ENCODE measurements around the gene BFAR.

The BFAR gene

GRCh38 chr16:14650629-14651028 is 17.9 kb downstream of the BFAR start:
- TF ChIP-seq CTCF (IDR thresholded peaks at IDR 0.05; ENCODE audit: extremely low read depth, insufficient read depth, missing control alignments), result no peak
- in situ Hi-C loops (cut with MboI; ENCODE audit: low pct_unique_long_range_greater_than_20kb, low sequenced_read_pairs, unreplicated experiment), result no loop called here

GRCh38 chr16:14652726-14653125 is 20.0 kb downstream of the BFAR start:
- in situ Hi-C loops (cut with MboI; ENCODE audit: low pct_unique_long_range_greater_than_20kb, low sequenced_read_pairs, unreplicated experiment), result no loop called here
- TF ChIP-seq CTCF (IDR thresholded peaks at IDR 0.05; ENCODE audit: extremely low read depth, insufficient read depth, missing control alignments), result no peak

More at GRCh38 chr16:14650629-14651028, 17.9 kb downstream of the BFAR start:
- no peak for DNase-seq (ENCODE audit: low spot score)

GRCh38 chr16:14658063-14658462 is 25.3 kb downstream of the BFAR start:
- TF ChIP-seq CTCF (IDR thresholded peaks at IDR 0.05; ENCODE audit: extremely low read depth, insufficient read depth, missing control alignments), result no peak
- in situ Hi-C loops (cut with MboI; ENCODE audit: low pct_unique_long_range_greater_than_20kb, low sequenced_read_pairs, unreplicated experiment), result no loop called here
- DNase-seq (ENCODE audit: low spot score), result peak; percentile 54

More at GRCh38 chr16:14652726-14653125, 20.0 kb downstream of the BFAR start:
- no peak for DNase-seq (ENCODE audit: low spot score)

GRCh38 chr16:14667347-14668266 is 34.9 kb downstream of the BFAR start:
- no peak for TF ChIP-seq CTCF (IDR thresholded peaks at IDR 0.05; ENCODE audit: extremely low read depth, insufficient read depth, missing control alignments)
- DNase-seq (ENCODE audit: low spot score), result no peak
- in situ Hi-C loops (cut with MboI; ENCODE audit: low pct_unique_long_range_greater_than_20kb, low sequenced_read_pairs, unreplicated experiment), result no loop called here

- DNase-seq (ENCODE audit: low spot score), result no peak
- no peak for TF ChIP-seq CTCF (IDR thresholded peaks at IDR 0.05; ENCODE audit: extremely low read depth, insufficient read depth, missing control alignments)
- in situ Hi-C loops (cut with MboI; ENCODE audit: low pct_unique_long_range_greater_than_20kb, low sequenced_read_pairs, unreplicated experiment), result no loop called here
Observed at GRCh38 chr16:14668556-14669223, 35.9 kb downstream of the BFAR start.

GRCh38 chr16:14669776-14670175 is 37.0 kb downstream of the BFAR start:
- in situ Hi-C loops (cut with MboI; ENCODE audit: low pct_unique_long_range_greater_than_20kb, low sequenced_read_pairs, unreplicated experiment), result no loop called here
- no peak for DNase-seq (ENCODE audit: low spot score)
- no peak for TF ChIP-seq CTCF (IDR thresholded peaks at IDR 0.05; ENCODE audit: extremely low read depth, insufficient read depth, missing control alignments)

Data from GM13977 (cell line).